22Rv1 (cell line): Measurements from ENCODE around the gene TET2.

ENCODE experiments used
- H3K27ac ChIP-seq: fragments of 450-650 bp; 2 replicates; pipeline ENCODE4 v1.5.1; 2017
- ZFX ChIP-seq: fragments of 450-650 bp; IDR thresholded peaks from 2 replicates; pipeline ENCODE4 v1.6.1; 2017; ENCODE audit warnings: antibody characterized with exemption, borderline replicate concordance
- TF ChIP-seq, protein P1 (sequence below): fragments of 450-650 bp; IDR thresholded peaks from 2 replicates; pipeline ENCODE4 v1.5.1; 2017; ENCODE audit warnings: mild to moderate bottlenecking

TET2 gene

DNA sequence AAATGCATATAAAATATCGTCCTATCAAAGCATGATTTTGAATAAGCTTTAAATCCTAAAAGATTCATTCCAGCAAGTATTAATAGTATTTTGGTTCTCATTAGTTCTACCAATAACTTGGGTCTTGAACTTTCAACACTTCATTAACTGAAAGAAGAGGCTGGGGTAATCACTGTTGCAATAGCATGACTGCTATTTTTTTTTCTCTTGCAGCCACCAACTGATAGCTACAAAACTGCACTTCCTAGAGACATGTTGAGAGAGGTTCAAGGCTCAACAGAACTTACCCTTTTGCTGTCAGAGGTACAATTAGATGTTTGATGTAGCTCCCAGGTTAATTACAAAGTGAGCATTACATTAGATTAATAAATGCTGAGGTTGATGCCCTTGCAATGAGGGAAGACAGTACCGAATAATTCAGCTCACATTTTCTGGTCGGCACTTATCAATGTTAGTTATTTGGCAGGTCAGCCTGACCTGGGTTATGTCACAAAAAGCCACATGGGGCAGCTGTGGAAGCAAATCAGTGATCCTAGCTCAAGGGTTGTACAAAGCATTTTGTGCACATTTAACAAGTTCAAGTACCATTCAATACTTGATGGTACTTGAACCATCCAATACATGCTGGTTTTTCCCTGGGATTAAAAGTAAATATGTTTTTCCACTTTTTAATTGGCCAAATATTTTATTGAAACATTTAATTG is 29.9 kb upstream of the TET2 start:
- TF ChIP-seq, protein P1, sequence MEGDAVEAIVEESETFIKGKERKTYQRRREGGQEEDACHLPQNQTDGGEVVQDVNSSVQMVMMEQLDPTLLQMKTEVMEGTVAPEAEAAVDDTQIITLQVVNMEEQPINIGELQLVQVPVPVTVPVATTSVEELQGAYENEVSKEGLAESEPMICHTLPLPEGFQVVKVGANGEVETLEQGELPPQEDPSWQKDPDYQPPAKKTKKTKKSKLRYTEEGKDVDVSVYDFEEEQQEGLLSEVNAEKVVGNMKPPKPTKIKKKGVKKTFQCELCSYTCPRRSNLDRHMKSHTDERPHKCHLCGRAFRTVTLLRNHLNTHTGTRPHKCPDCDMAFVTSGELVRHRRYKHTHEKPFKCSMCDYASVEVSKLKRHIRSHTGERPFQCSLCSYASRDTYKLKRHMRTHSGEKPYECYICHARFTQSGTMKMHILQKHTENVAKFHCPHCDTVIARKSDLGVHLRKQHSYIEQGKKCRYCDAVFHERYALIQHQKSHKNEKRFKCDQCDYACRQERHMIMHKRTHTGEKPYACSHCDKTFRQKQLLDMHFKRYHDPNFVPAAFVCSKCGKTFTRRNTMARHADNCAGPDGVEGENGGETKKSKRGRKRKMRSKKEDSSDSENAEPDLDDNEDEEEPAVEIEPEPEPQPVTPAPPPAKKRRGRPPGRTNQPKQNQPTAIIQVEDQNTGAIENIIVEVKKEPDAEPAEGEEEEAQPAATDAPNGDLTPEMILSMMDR, result no peak
- no peak for TF ChIP-seq ZFX
- no peak overlapping the region for H3K27ac ChIP-seq

DNA sequence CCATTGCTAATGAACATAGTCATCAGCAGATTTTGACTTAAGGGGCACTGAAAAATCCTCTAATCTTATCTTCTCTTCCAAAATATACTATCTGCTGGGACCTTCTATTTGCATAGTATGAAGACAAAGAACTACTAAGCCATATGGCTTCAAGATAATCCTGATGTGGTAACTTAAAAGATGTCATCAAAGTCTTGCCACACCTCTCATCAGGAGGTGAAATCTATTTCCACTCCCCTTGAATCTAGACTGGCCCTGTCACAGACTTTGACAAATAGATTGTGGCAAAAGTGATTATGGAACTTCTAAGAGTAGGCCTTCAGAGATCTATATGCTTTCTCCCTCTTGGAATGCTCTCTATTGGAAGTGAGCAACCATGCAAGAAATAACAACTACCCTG is 27.3 kb upstream of the TET2 start:
- no peak overlapping the region for H3K27ac ChIP-seq
- no peak for TF ChIP-seq ZFX
- TF ChIP-seq, protein P1, result no peak

GRCh38 chr4:105120626-105121025 is 26.1 kb upstream of the TET2 start:
- no peak for TF ChIP-seq ZFX
- H3K27ac ChIP-seq, result no peak overlapping the region

DNA sequence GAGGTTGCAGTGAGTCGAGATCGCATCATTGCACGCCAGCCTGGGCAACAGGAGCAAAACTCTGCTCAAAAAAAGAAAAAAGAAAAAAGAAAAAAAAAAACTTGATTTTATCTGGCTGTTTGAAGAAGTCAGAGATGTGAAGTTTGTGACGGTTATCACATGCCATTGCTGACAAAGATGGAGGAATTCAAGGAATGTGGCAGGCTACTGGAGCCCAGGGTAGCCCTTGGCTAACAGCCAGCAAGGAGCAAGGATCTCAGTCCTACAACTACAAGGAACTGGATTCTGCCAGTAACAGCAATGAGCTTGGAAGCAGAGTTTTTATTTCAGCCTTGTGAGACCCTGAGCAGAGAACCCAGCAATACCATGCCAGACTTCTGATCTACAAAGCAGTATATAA is 24.3 kb upstream of the TET2 start:
- TF ChIP-seq, protein P1, result no peak
- no peak for TF ChIP-seq ZFX
- no peak overlapping the region for H3K27ac ChIP-seq

GRCh38 chr4:105126311-105127169 is 20.1 kb upstream of the TET2 start:
- TF ChIP-seq, protein P1, result no peak
- TF ChIP-seq ZFX, result no peak

DNA sequence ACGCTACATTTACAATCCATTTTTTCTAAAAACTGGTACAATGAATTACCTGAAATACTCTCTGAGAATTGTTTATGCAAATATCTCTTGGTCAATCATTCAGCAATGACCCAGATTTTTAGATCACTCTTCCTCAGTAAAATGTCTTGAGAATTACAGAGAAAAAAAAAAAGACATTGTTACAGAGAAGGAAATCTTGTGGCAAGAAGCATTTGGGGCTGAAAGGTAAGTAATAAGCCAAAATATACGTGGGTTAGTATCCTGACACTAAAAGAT is 19.6 kb upstream of the TET2 start:
- TF ChIP-seq ZFX, result no peak
- TF ChIP-seq, protein P1, result no peak
- H3K27ac ChIP-seq, result no peak overlapping the region

More at GRCh38 chr4:105126311-105127169, 20.1 kb upstream of the TET2 start:
- no peak overlapping the region for H3K27ac ChIP-seq

DNA sequence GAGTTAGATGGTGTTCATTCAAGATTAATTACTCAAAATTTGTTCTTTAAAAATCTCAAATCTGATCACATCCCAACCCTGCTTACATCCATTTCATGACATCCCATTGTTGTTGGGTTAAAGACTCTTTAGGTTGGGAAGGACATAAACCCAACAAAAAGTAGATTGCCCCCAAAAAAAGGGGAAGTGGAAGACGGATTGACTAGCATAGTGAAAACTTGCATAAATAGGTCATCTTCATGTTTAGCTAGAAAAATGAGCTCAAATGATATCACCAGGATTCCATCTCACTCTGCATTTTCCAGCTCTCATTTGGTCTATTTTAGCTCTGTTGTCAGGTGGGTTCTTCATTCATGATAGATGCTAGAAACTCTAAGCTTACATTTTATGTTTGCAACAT is 18.5 kb upstream of the TET2 start:
- H3K27ac ChIP-seq, result no peak overlapping the region
- TF ChIP-seq ZFX, result no peak
- TF ChIP-seq, protein P1, result no peak
